ENCODE results near the gene BHLHE23.

Gene BHLHE23

DNA sequence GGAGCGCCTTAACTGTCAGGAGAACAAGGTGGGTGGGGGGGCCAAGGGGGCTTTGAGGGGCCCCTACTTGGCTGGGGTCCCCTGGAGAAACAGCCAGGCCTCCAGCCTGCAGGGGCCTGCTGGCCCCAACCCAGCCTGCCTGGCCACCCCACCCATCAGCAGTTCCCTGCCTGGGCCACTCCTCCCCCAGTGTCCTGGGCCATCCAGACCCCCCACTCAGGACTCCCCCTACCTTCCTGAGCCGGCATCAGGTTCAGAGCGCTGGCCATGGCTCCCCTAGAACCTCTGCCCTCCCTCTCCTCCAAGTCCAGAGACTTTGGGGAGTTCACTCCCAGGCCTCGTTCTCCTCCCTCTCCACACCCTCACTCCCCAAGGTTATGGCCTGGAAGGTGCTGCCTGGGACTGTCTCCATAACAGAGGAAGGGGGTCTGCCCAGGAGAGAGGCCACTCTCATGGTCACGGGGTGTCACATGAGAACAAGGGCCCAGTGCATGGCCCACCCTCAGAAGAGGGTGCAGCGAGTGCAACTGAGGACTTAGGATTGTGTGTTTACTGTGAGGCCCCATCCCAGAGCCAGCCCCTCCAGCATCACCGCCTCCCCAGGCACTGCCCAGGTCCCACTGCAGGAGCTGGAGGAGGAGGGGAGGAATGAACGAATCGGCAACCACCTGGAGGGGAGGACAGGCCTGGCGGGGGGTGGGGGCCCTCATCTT, 48.2 kb downstream of the BHLHE23 start:
- TF ChIP-seq, protein P1, sequence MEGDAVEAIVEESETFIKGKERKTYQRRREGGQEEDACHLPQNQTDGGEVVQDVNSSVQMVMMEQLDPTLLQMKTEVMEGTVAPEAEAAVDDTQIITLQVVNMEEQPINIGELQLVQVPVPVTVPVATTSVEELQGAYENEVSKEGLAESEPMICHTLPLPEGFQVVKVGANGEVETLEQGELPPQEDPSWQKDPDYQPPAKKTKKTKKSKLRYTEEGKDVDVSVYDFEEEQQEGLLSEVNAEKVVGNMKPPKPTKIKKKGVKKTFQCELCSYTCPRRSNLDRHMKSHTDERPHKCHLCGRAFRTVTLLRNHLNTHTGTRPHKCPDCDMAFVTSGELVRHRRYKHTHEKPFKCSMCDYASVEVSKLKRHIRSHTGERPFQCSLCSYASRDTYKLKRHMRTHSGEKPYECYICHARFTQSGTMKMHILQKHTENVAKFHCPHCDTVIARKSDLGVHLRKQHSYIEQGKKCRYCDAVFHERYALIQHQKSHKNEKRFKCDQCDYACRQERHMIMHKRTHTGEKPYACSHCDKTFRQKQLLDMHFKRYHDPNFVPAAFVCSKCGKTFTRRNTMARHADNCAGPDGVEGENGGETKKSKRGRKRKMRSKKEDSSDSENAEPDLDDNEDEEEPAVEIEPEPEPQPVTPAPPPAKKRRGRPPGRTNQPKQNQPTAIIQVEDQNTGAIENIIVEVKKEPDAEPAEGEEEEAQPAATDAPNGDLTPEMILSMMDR (IDR thresholded peaks at IDR 0.05) = no peak
- Histone ChIP-seq H3K36me3 (ENCODE audit: control insufficient read depth, insufficient read depth, low read length) (no peaks in the 10 kb centered on the region), H3K27ac (no peak overlapping the region), H3K4me2 (ENCODE audit: low read length) (no peak overlapping the region), H3K79me2 (no peaks in the 10 kb centered on the region), H3K27me3 (ENCODE audit: control insufficient read depth, insufficient read depth, low read length) (no peaks in the 10 kb centered on the region), H3K9ac (no peak overlapping the region), H3K9me3 (ENCODE audit: control insufficient read depth, low read length) (no peaks in the 10 kb centered on the region), H2AFZ (no peak overlapping the region), H3K4me3 (ENCODE audit: low read depth, low read length) (no peak overlapping the region), H3K4me1 (peaks cover 8% of the 10 kb centered on the region)

DNA sequence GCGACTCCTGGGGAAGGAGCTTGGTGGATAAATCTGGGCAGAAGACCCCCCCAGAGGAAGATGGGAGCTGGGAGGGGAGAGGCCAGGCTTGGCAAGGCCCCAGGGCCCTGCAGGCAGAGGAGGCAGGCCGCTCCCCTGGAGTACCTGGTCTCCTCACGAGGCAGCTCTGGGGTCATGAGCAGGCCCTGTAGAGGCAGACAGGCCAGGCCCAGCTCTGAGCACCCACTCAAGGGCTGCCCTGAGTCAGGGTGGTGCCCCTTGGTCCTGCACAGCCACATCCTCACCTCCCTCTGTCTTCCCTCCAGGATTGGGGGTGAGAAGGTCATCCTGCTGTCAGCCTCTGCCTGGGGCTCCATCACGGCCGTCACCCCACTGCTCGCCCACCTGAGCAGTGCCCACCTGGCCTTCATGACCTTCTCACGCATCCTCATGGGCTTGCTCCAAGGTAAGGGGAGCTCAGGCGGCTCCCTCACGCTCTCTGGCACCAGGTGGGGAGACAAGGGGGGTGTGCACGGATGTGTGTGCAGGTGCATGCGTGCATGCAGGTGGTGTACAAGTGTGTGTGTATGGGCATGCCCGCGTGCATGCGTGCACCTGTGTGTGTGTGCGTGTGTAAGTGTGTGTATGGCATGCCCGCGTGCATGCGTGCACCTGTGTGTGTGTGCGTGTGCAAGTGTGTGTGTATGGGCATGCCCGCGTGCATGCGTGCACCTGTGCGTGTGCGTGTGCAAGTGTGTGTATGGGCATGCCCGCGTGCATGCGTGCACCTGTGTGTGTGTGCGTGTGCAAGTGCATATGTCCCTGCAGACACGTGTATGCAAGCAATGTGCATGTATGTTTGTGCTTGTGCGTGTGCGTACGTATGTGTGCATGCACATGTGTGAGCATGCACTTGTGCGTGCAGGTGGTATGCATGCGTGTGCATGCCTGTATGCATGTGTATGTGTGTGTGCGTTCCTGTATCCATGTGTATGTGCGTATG, 49.3 kb downstream of the BHLHE23 start:
- Histone ChIP-seq H3K4me3 (ENCODE audit: low read depth, low read length) (no peak overlapping the region), H3K27me3 (ENCODE audit: control insufficient read depth, insufficient read depth, low read length) (no peaks in the 10 kb centered on the region), H2AFZ (no peak overlapping the region), H3K4me2 (ENCODE audit: low read length) (no peak overlapping the region), H3K9me3 (ENCODE audit: control insufficient read depth, low read length) (no peaks in the 10 kb centered on the region), H3K36me3 (ENCODE audit: control insufficient read depth, insufficient read depth, low read length) (no peaks in the 10 kb centered on the region), H3K27ac (no peak overlapping the region), H3K9ac (no peak overlapping the region), H3K79me2 (no peaks in the 10 kb centered on the region), H3K4me1 (peaks cover 8% of the 10 kb centered on the region)
- TF ChIP-seq, protein P1 (IDR thresholded peaks at IDR 0.05) = no peak

DNA sequence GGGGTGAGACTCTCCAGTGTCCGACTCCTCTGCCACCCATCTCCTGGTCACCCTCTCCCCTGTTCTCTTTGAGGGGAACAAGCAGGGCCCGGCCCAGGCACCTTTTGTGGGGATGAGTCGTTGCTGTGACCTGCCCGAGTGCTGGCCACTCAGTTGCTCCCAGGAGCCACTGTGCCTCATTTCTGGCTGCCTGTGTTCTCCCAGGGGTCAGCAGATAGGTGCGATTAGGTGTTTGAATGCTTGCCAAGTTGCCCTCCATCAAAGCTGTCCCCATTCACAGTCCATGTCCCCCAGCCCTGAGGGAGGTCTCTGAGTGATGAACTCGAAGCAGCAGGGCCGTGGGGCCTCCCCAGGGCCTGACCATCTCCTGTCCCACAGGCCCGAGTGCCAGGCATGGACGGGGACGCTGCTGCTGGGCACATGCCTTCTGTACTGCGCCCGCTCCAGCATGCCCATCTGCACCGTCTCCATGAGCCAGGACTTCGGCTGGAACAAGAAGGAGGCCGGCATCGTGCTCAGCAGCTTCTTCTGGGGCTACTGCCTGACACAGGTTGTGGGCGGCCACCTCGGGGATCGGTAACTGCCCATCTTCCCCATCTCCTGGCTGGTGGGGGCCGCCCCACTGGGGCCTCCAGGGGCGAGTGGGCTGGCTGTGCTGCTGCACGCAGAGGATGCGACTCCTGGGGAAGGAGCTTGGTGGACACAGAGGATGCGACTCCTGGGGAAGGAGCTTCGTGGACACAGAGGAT, 50.2 kb downstream of the BHLHE23 start:
- Histone ChIP-seq H3K27ac (no peak overlapping the region), H3K9me3 (ENCODE audit: control insufficient read depth, low read length) (no peaks in the 10 kb centered on the region), H3K27me3 (ENCODE audit: control insufficient read depth, insufficient read depth, low read length) (no peaks in the 10 kb centered on the region), H3K9ac (no peak overlapping the region), H2AFZ (no peak overlapping the region), H3K79me2 (peaks cover 7% of the 10 kb centered on the region), H3K4me2 (ENCODE audit: low read length) (no peak overlapping the region), H3K36me3 (ENCODE audit: control insufficient read depth, insufficient read depth, low read length) (no peaks in the 10 kb centered on the region), H3K4me1 (peaks cover 8% of the 10 kb centered on the region), H3K4me3 (ENCODE audit: low read depth, low read length) (no peak overlapping the region)
- TF ChIP-seq, protein P1 (IDR thresholded peaks at IDR 0.05) = no peak
